H1 (cell line): ENCODE data around the gene USP7. TPM values are rescaled to one million over a fixed set of nuclear protein-coding genes. Genes with fewer than 3 reads are reported as not detected.

Source experiments
- CTCF ChIA-PET: fragments of 300-600 bp; sonication (Branson Sonifier 250); formaldehyde crosslinking; loops from one replicate; lab custom pipeline; 2021; ENCODE audit not compliant: partially characterized antibody; lab: Charles Lee
- POLR2A ChIA-PET: fragments of 300-600 bp; sonication (Branson Sonifier 250); formaldehyde crosslinking; loops from one replicate; lab custom pipeline; 2021; ENCODE audit warnings: inconsistent platforms; ENCODE audit not compliant: partially characterized antibody; lab: Charles Lee
- DNase-seq, 2 experiments: peaks; one replicate each; pipeline versions ENCODE4 v3.0.0 to v3.0.0-alpha.2; 2010 to 2022; ENCODE audit warnings: low spot score in 2 of 2, low read depth in 1 of 2, mixed read lengths in 1 of 2
- FAIRE-seq: peaks from 2 replicates; lab custom pipeline; 2011; peaks lifted over from hg19 to GRCh38; lab: Jason Lieb, UNC
- H2AFZ ChIP-seq: 2 replicates; pipeline ENCODE4 v1.8.1; 2012; ENCODE audit warnings: low read length, inconsistent platforms
- H2AK5ac ChIP-seq: 2 replicates; pipeline ENCODE4 v1.6.1; 2013; ENCODE audit warnings: low read depth, low read length
- H2BK120ac ChIP-seq: replicated peaks from 2 replicates; pipeline ENCODE3; 2013; ENCODE audit warnings: low read depth, low read length, inconsistent platforms
- H2BK12ac ChIP-seq: 2 replicates; pipeline ENCODE4 v1.6.1; 2013; ENCODE audit warnings: low read depth, low read length
- H2BK15ac ChIP-seq: 2 replicates; pipeline ENCODE4 v1.6.1; 2013; ENCODE audit warnings: low read length
- H2BK20ac ChIP-seq: 2 replicates; pipeline ENCODE4 v1.6.1; 2013; ENCODE audit warnings: low read length
- H2BK5ac ChIP-seq: 2 replicates; pipeline ENCODE4 v1.6.1; 2013; ENCODE audit warnings: low read depth, low read length
- H3K14ac ChIP-seq: 2 replicates; pipeline ENCODE4 v1.6.1; 2013; ENCODE audit warnings: inconsistent platforms; ENCODE audit not compliant: insufficient read length
- H3K18ac ChIP-seq: 2 replicates; pipeline ENCODE4 v1.6.1; 2013; ENCODE audit warnings: low read length; ENCODE audit errors: extremely low read depth
- H3K23ac ChIP-seq: 2 replicates; pipeline ENCODE4 v1.6.1; 2013; ENCODE audit warnings: inconsistent platforms; ENCODE audit not compliant: insufficient read length
- H3K23me2 ChIP-seq: 2 replicates; pipeline ENCODE4 v1.6.1; 2013; ENCODE audit warnings: low read depth, low read length
- H3K27ac ChIP-seq: 2 replicates; pipeline ENCODE4 v1.6.1; 2011; ENCODE audit warnings: low read depth, low read length, inconsistent platforms
- H3K27me3 ChIP-seq, 4 experiments: replicated peaks in 1 of 4; 1 replicate in 1 of 4; 2 replicates in 3 of 4; pipeline versions ENCODE4 v1.6.1 to v1.8.1; 2011 to 2013; ENCODE audit warnings: low read length in 3 of 4, mild to moderate bottlenecking in 3 of 4, inconsistent platforms in 2 of 4, mixed read lengths in 2 of 4, moderate library complexity in 1 of 4; ENCODE audit not compliant: control insufficient read depth in 3 of 4, insufficient read depth in 3 of 4; ENCODE audit errors: extremely low read depth in 1 of 4
- H3K36me3 ChIP-seq, 4 experiments: 2 replicates each; pipeline versions ENCODE4 v1.6.1 to v1.8.1; 2011 to 2013; ENCODE audit warnings: mild to moderate bottlenecking in 4 of 4, low read length in 3 of 4, moderate library complexity in 2 of 4, control low read depth in 1 of 4, inconsistent platforms in 1 of 4; ENCODE audit not compliant: insufficient read depth in 4 of 4, control insufficient read depth in 2 of 4
- H3K4ac ChIP-seq: replicated peaks from 2 replicates; pipeline ENCODE3; 2013; ENCODE audit warnings: low read length, low read depth, mixed read lengths, inconsistent platforms; ENCODE audit not compliant: insufficient read length
- H3K4me1 ChIP-seq, 4 experiments: replicated peaks in 1 of 4; 1 replicate in 1 of 4; 2 replicates in 3 of 4; pipeline versions ENCODE4 v1.6.1 to v1.8.1; 2011 to 2013; ENCODE audit warnings: low read length in 3 of 4, inconsistent platforms in 2 of 4, mixed read lengths in 1 of 4; ENCODE audit not compliant: insufficient read depth in 4 of 4, control insufficient read depth in 3 of 4
- H3K4me2 ChIP-seq, 2 experiments: 2 replicates each; pipeline versions ENCODE4 v1.6.1 to v1.8.1; 2011 to 2013; ENCODE audit warnings: low read depth in 2 of 2, low read length in 2 of 2, control low read depth in 1 of 2, inconsistent platforms in 1 of 2, mild to moderate bottlenecking in 1 of 2; ENCODE audit not compliant: insufficient read depth in 1 of 2
- H3K4me3 ChIP-seq, 4 experiments: fragments of 200-600, 300-600 bp in 1 of 4; sonication (generic), shearing (Covaris generic), sonication (Bioruptor Twin) in 1 of 4; 2 replicates each; pipeline versions ENCODE4 v1.5.1 to v1.8.1; 2011 to 2016; ENCODE audit warnings: low read length in 4 of 4, low read depth in 3 of 4, control low read depth in 2 of 4, inconsistent platforms in 2 of 4, mild to moderate bottlenecking in 2 of 4, mixed read lengths in 1 of 4, moderate library complexity in 1 of 4; ENCODE audit not compliant: insufficient read depth in 2 of 4; ENCODE audit errors: extremely low read depth in 1 of 4
- H3K56ac ChIP-seq: replicated peaks from 2 replicates; pipeline ENCODE3; 2013; ENCODE audit warnings: low read depth, mild to moderate bottlenecking, mixed read lengths, low read length, inconsistent platforms; ENCODE audit not compliant: insufficient read length
- H3K79me1 ChIP-seq: 2 replicates; pipeline ENCODE4 v1.6.1; 2013; ENCODE audit warnings: low read depth, low read length, control low read depth
- H3K79me2 ChIP-seq, 2 experiments: 2 replicates each; pipeline versions ENCODE4 v1.6.1 to v1.8.1; 2012 to 2013; ENCODE audit warnings: low read length in 2 of 2, mild to moderate bottlenecking in 2 of 2, inconsistent platforms in 1 of 2; ENCODE audit not compliant: insufficient read depth in 2 of 2, control insufficient read depth in 1 of 2
- H3K9ac ChIP-seq, 4 experiments: replicated peaks in 1 of 4; 1 replicate in 1 of 4; 2 replicates in 3 of 4; pipeline versions ENCODE4 v1.6.1 to v1.8.1; 2011 to 2013; ENCODE audit warnings: low read depth in 3 of 4, low read length in 3 of 4, control low read depth in 2 of 4, mild to moderate bottlenecking in 2 of 4, moderate library complexity in 2 of 4, inconsistent platforms in 1 of 4; ENCODE audit errors: extremely low read depth in 1 of 4
- H3K9me3 ChIP-seq, 2 experiments: 2 replicates each; pipeline versions ENCODE4 v1.6.1 to v1.8.1; 2012 to 2013; ENCODE audit warnings: mild to moderate bottlenecking in 2 of 2, moderate library complexity in 2 of 2, control low read depth in 1 of 2, inconsistent platforms in 1 of 2, low read depth in 1 of 2, low read length in 1 of 2, mixed read lengths in 1 of 2; ENCODE audit not compliant: insufficient read depth in 2 of 2
- H4K20me1 ChIP-seq, 2 experiments: replicated peaks in 1 of 2; 2 replicates each; pipeline versions ENCODE3 to v1.8.1; 2011 to 2013; ENCODE audit warnings: inconsistent platforms in 2 of 2, low read length in 2 of 2, mild to moderate bottlenecking in 1 of 2; ENCODE audit not compliant: insufficient read depth in 2 of 2, control insufficient read depth in 1 of 2
- H4K5ac ChIP-seq: 2 replicates; pipeline ENCODE4 v1.6.1; 2013; ENCODE audit warnings: low read length, low read depth, mixed read lengths, inconsistent platforms; ENCODE audit not compliant: insufficient read length
- H4K8ac ChIP-seq: 2 replicates; pipeline ENCODE4 v1.8.0; 2013; ENCODE audit warnings: mild to moderate bottlenecking, moderate library complexity, low read length, inconsistent platforms; ENCODE audit not compliant: insufficient read depth; ENCODE audit errors: extremely low read depth
- H4K91ac ChIP-seq: replicated peaks from 2 replicates; pipeline ENCODE3; 2013; ENCODE audit warnings: low read length, mixed read lengths, inconsistent platforms; ENCODE audit not compliant: insufficient read length
- ATF2 ChIP-seq: IDR thresholded peaks from 2 replicates; pipeline ENCODE4 v1.6.1; 2012; ENCODE audit warnings: low read length, inconsistent platforms
- CBX5 ChIP-seq: fragments of 300-800, 300-1000 bp; sonication (generic); IDR thresholded peaks from 2 replicates; pipeline ENCODE4 v1.7.1; 2016; ENCODE audit warnings: antibody characterized with exemption, low read length, low read depth
- CEBPB ChIP-seq: IDR thresholded peaks from 2 replicates; pipeline ENCODE4 v1.6.1; 2012; ENCODE audit warnings: low read depth, low read length
- E2F6 ChIP-seq: IDR thresholded peaks from 2 replicates; pipeline ENCODE4 v1.6.1; 2012; ENCODE audit warnings: inconsistent platforms
- FOSL1 ChIP-seq: IDR thresholded peaks from 2 replicates; pipeline ENCODE4 v1.6.1; 2011; ENCODE audit warnings: mild to moderate bottlenecking, low read depth, low read length, moderate library complexity; ENCODE audit not compliant: insufficient read depth
- POLR2AphosphoS5 ChIP-seq: IDR thresholded peaks from 2 replicates; pipeline ENCODE4 v1.6.1; 2011; ENCODE audit warnings: low read depth, low read length
- SAP30 ChIP-seq: fragments of 300-600 bp; sonication (generic); IDR thresholded peaks from 2 replicates; pipeline ENCODE4 v1.7.1; 2012; ENCODE audit warnings: low read length, moderate library complexity, mild to moderate bottlenecking, inconsistent platforms; ENCODE audit not compliant: insufficient read depth, insufficient replicate concordance
- SIN3A ChIP-seq, 2 experiments: IDR thresholded peaks in 1 of 2; conservative IDR thresholded peaks in 1 of 2; 2 replicates each; pipeline ENCODE4 v1.6.1; 2011 to 2012; ENCODE audit warnings: low read length in 2 of 2, improper control_type of control experiment in 1 of 2, low read depth in 1 of 2, mild to moderate bottlenecking in 1 of 2
- SP4 ChIP-seq: IDR thresholded peaks from 2 replicates; pipeline ENCODE4 v1.6.1; 2012; ENCODE audit warnings: low read length, inconsistent platforms
- TAF7 ChIP-seq: optimal IDR thresholded peaks from 2 replicates; pipeline ENCODE3; 2011; ENCODE audit warnings: low read depth, mild to moderate bottlenecking, inconsistent platforms, low read length, moderate library complexity, borderline replicate concordance
- WGBS, 2 experiments: shearing (Covaris generic) in 1 of 2; methylation state at CpG; one replicate each; pipeline versions ENCODE4 v1.1.6 to v1.1.7; 2013 to 2015; ENCODE audit warnings: low lambda C conversion rate in 2 of 2, mixed read lengths in 2 of 2, inconsistent platforms in 1 of 2, low coverage in 1 of 2, missing lambda C conversion rate in 1 of 2; ENCODE audit not compliant: insufficient replicate concordance in 2 of 2, insufficient coverage in 1 of 2, insufficient read length in 1 of 2; ENCODE audit errors: extremely low coverage in 1 of 2, missing lambda C conversion rate in 1 of 2; 5-methylcytosine and 5-hydroxymethylcytosine counted together
- polyA plus RNA-seq, 7 experiments: library from polyadenylated mRNA; depleted of rRNA in 3 of 7; stranded (reverse) in 5 of 7; unstranded in 2 of 7; fragments of >200 nt in 5 of 7; fragments of 200-250 nt in 2 of 7; gene quantifications; 1 replicate in 5 of 7; 2 replicates in 1 of 7; 4 replicates in 1 of 7; pipeline versions ENCODE4 v1.2.1 to v1.2.3, GENCODE V29; 2011 to 2013; ENCODE audit warnings: missing spikeins in 2 of 7, mixed read lengths in 2 of 7
- total RNA-seq: library from RNA; stranded (reverse); fragmentation: NEBNext Ultra II Directional; extraction: Animal tissue kit (Norgen Biotek cat#: 25700); gene quantifications from 2 replicates; pipeline ENCODE4 v1.2.1, GENCODE V29; 2021

Gene USP7
- total and polyA plus RNA-seq, 2 of the 8 experiments (the other 6 are each of a cell fraction or from before 2014, with no cell fraction given): 21.3 to 211 TPM

- Histone ChIP-seq H3K4ac (peak overlapping the region; percentile 25), H3K27me3 (no peaks in the 10 kb centered on the region), H3K14ac (no peak overlapping the region), H3K79me2 (peaks cover 0 to 11% of the 10 kb centered on the region in 2 experiments; a peak in 2 of 4 replicates), H3K9me3 (no peaks in the 10 kb centered on the region), H2BK20ac (no peak overlapping the region), H2BK15ac (no peak overlapping the region), H3K9ac (peak overlapping the region in 1 of 4 experiments; percentile 15; a peak in 1 of 7 replicates), H3K27ac (no peak overlapping the region; the same call in 1 of the 2 replicates), H2BK120ac (no peak overlapping the region), H3K4me3 (no peak overlapping the region), H3K4me1 (peaks cover 0 to 19% (median 9%) of the 10 kb centered on the region in 4 experiments; a peak in 6 of 7 replicates), H2AFZ (no peak overlapping the region), H4K91ac (no peak overlapping the region), H3K79me1 (peaks cover 7% of the 10 kb centered on the region), H2BK5ac (no peak overlapping the region), H4K8ac (peak overlapping the region; percentile 38), H3K18ac (no peak overlapping the region), H4K5ac (no peak overlapping the region), H4K20me1 (peaks cover 16 to 22% of the 10 kb centered on the region in 2 experiments), H3K56ac (no peak overlapping the region), H3K36me3 (peaks cover 3 to 61% (median 20%) of the 10 kb centered on the region in 4 experiments; a peak in 7 of 8 replicates), H3K23me2 (no peaks in the 10 kb centered on the region), H3K23ac (no peak overlapping the region), H2AK5ac (no peak overlapping the region), H3K4me2 (no peak overlapping the region), H2BK12ac (no peak overlapping the region)
- DNase-seq (no peak), FAIRE-seq (no peak)
- WGBS, 2 experiments: 89% methylated on average over 8 of the region's 8 CpGs; no CpG with 5 or more reads in 1 of the 2 experiments
- ChIA-PET POLR2A (interaction anchor here (1.6 to 24.4 kb wide), 5 partner anchors 10 to 28 kb away, joined by 4 to 456 read pairs (median 8); partner anchors contain the start of genes CARHSP1 and LITAFD), CTCF (interaction anchor here (0.5 to 8.8 kb wide), 4 partner anchors 12 to 161 kb away, joined by 4 to 90 read pairs (median 6); partner anchors contain the start of gene CARHSP1)
- no peak for TF ChIP-seq CBX5
- no peak for TF ChIP-seq TAF7
- TF ChIP-seq SIN3A (conservative IDR thresholded peaks at IDR 0.05 in 1 of 2, IDR thresholded peaks at IDR 0.05 in 1 of 2; ENCODE audit: low read depth in 1 of 2, low read length in 2 of 2): no peak
- TF ChIP-seq ATF2: no peak
- TF ChIP-seq CEBPB: no peak
- no peak for TF ChIP-seq SP4
- peak; percentile 58; the same call in 1 of the 2 replicates for TF ChIP-seq POLR2AphosphoS5
- TF ChIP-seq FOSL1: no peak
- TF ChIP-seq SAP30: no peak
- TF ChIP-seq E2F6: peak; percentile 46; the same call in 1 of the 2 replicates
Observed at GRCh38 chr16:8848939-8849391, 114.7 kb downstream of the USP7 start.
